ENCODE measurements around the gene CRABP1. TPM values are rescaled to one million over a fixed set of nuclear protein-coding genes. Genes with fewer than 3 reads are reported as not detected.

CRABP1 gene
- total RNA-seq, 1 experiment from 2014 or later: not detected

DNA sequence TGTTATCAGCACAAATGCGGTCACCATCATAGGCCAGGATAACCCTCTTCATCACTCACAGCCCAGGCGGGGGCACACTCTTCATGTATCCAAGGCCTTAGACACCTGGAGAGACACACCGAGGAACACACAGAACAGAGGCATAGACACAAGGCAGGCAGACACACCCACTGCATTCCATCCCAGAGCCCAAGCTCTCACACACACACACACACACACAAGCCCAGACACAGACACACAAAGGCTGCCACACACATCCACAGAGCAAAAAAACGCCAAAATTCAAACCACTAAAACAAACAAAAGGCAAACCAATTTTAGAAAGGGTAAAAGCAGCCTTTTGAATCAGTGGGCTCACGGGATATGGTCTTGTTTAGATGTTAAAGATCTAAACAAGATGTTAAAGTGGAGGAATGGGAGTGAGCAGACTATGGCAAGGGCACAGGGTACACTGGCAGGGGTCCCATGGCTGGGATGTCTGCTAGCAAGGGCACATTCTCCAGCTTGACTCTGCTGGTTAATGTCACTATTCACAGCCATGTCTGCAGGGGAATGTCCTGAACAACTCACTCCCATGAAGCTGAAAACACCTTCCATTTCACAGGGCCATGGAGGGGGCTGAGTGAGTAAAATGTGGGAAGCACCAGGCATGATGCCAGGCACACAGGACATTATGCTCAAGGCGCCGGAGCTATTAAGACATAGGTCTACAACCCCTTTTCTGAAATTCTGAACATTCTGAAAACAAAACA lies 14.9 kb upstream of the CRABP1 start:
- H3K27me3 Mint-ChIP-seq (ENCODE audit: unreplicated experiment): peaks cover 19% of the 10 kb centered on the region
- H3K4me1 Mint-ChIP-seq (ENCODE audit: low read depth, unreplicated experiment): no peaks in the 10 kb centered on the region
- no TSS peak for BruUV-seq (replicated peaks)
- CTCF ChIA-PET: interaction anchor here (0.6 kb wide), 1 partner anchor 99 kb away, joined by 3 read pairs; no protein-coding TSS in a partner anchor
- DNase-seq: no peak
- no peaks in the 10 kb centered on the region for H3K36me3 Mint-ChIP-seq (ENCODE audit: insufficient read depth, unreplicated experiment)
- no peaks in the 10 kb centered on the region for H3K9me3 Mint-ChIP-seq (ENCODE audit: low read depth, unreplicated experiment)
- H3K27ac Mint-ChIP-seq (ENCODE audit: unreplicated experiment): no peak overlapping the region
- no peak overlapping the region for H3K4me3 Mint-ChIP-seq (ENCODE audit: low read depth, unreplicated experiment)
- TF ChIP-seq, protein P1, sequence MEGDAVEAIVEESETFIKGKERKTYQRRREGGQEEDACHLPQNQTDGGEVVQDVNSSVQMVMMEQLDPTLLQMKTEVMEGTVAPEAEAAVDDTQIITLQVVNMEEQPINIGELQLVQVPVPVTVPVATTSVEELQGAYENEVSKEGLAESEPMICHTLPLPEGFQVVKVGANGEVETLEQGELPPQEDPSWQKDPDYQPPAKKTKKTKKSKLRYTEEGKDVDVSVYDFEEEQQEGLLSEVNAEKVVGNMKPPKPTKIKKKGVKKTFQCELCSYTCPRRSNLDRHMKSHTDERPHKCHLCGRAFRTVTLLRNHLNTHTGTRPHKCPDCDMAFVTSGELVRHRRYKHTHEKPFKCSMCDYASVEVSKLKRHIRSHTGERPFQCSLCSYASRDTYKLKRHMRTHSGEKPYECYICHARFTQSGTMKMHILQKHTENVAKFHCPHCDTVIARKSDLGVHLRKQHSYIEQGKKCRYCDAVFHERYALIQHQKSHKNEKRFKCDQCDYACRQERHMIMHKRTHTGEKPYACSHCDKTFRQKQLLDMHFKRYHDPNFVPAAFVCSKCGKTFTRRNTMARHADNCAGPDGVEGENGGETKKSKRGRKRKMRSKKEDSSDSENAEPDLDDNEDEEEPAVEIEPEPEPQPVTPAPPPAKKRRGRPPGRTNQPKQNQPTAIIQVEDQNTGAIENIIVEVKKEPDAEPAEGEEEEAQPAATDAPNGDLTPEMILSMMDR (IDR thresholded peaks at IDR 0.05; ENCODE audit: unreplicated experiment): no peak
- intact Hi-C loops (cut with micrococcal nuclease; ENCODE audit: unreplicated experiment): no loop called here

DNA sequence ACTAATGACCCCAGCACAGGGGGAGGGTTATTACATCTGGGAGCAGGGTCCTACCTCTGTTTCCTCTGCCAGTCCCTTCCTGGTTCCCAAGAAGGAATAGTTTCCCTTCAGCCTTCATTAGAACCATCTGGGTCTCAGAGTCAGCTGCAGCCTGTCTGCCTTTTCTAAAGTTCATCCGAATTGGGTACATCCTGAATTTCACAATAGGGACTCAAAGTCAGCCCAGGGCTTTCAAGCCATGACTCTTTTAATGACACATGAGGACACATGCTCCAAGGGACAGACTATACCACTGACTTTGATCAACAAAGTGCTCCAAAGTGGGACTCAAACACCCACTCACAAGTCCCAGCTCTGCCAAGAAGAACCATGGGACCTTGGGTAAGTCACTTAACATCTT lies 12.7 kb upstream of the CRABP1 start:
- CTCF ChIA-PET: interaction anchor here (0.7 kb wide), 3 partner anchors 10 to 170 kb away, joined by 3 to 4 read pairs (median 3); no protein-coding TSS in a partner anchor

DNA sequence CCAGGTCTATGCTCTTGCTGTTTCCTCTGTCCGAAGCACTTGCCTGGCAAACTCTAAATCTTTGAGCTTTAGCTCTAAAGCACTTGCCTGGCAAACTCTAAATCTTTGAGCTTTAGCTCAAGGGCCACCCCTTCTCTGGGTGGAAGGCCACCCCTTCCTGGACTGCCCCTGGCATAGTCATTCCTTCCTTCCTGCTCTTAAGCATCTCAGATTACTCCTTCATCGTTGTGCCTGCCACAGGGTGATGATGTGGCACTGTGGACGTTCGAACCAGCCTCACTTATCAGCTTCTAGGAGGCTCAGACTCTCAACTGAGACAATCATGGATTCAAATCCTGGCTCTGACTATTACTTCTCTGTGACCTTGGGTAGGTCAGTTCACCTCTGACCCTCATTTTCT lies 10.5 kb upstream of the CRABP1 start:
- TF ChIP-seq, protein P1 (IDR thresholded peaks at IDR 0.05; ENCODE audit: unreplicated experiment): no peak
- Mint-ChIP-seq H3K4me3 (ENCODE audit: low read depth, unreplicated experiment) (no peak overlapping the region), H3K4me1 (ENCODE audit: low read depth, unreplicated experiment) (no peaks in the 10 kb centered on the region), H3K27ac (ENCODE audit: unreplicated experiment) (no peak overlapping the region), H3K9me3 (ENCODE audit: low read depth, unreplicated experiment) (no peaks in the 10 kb centered on the region), H3K27me3 (ENCODE audit: unreplicated experiment) (peaks cover 6% of the 10 kb centered on the region), H3K36me3 (ENCODE audit: insufficient read depth, unreplicated experiment) (no peaks in the 10 kb centered on the region)
- DNase-seq: no peak
- CTCF ChIA-PET: no interaction called here
- BruUV-seq (replicated peaks): no TSS peak
- intact Hi-C loops (cut with micrococcal nuclease; ENCODE audit: unreplicated experiment): no loop called here

More for the DNA sequence above, 12.7 kb upstream of the CRABP1 start:
- no peak overlapping the region for H3K4me3 Mint-ChIP-seq (ENCODE audit: low read depth, unreplicated experiment)
- no peaks in the 10 kb centered on the region for H3K9me3 Mint-ChIP-seq (ENCODE audit: low read depth, unreplicated experiment)
- intact Hi-C loops (cut with micrococcal nuclease; ENCODE audit: unreplicated experiment): no loop called here
- H3K27ac Mint-ChIP-seq (ENCODE audit: unreplicated experiment): no peak overlapping the region
- no peaks in the 10 kb centered on the region for H3K4me1 Mint-ChIP-seq (ENCODE audit: low read depth, unreplicated experiment)
- DNase-seq: no peak
- H3K36me3 Mint-ChIP-seq (ENCODE audit: insufficient read depth, unreplicated experiment): no peaks in the 10 kb centered on the region
- peaks cover 19% of the 10 kb centered on the region for H3K27me3 Mint-ChIP-seq (ENCODE audit: unreplicated experiment)
- TF ChIP-seq, protein P1 (IDR thresholded peaks at IDR 0.05; ENCODE audit: unreplicated experiment): no peak
- BruUV-seq (replicated peaks): no TSS peak

DNA sequence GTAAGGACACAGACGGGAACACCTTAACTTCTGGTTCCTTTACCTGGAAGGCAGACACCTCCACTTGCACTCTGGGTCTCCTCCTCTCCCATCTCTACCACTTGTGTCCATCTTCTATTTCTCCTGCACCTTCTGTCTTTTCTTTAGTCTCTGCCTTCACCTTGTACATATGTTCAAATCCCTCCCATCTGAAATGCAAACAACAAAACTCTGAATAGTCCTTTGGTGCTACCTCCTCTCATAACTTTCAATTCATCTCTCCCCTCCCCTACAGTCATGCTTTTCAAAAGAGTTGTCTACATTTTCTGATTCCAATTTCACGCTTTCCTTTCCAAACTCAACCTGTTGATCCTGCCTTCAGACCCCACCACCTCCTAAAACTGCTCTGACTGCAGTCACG lies 5.3 kb upstream of the CRABP1 start:
- intact Hi-C loops (cut with micrococcal nuclease; ENCODE audit: unreplicated experiment): no loop called here
- CTCF ChIA-PET: no interaction called here
- DNase-seq: no peak
- Mint-ChIP-seq H3K36me3 (ENCODE audit: insufficient read depth, unreplicated experiment) (no peaks in the 10 kb centered on the region), H3K4me1 (ENCODE audit: low read depth, unreplicated experiment) (no peaks in the 10 kb centered on the region), H3K4me3 (ENCODE audit: low read depth, unreplicated experiment) (no peak overlapping the region), H3K9me3 (ENCODE audit: low read depth, unreplicated experiment) (no peaks in the 10 kb centered on the region), H3K27me3 (ENCODE audit: unreplicated experiment) (no peaks in the 10 kb centered on the region), H3K27ac (ENCODE audit: unreplicated experiment) (no peak overlapping the region)
- TF ChIP-seq, protein P1 (IDR thresholded peaks at IDR 0.05; ENCODE audit: unreplicated experiment): no peak
- BruUV-seq (replicated peaks): no TSS peak
